Measurements from ENCODE around the gene PAGE4. TPM values are rescaled to one million over a fixed set of nuclear protein-coding genes. Genes with fewer than 3 reads are reported as not detected.

PAGE4 gene
- total RNA-seq, 1 donor from 2014 or later, result not detected

DNA sequence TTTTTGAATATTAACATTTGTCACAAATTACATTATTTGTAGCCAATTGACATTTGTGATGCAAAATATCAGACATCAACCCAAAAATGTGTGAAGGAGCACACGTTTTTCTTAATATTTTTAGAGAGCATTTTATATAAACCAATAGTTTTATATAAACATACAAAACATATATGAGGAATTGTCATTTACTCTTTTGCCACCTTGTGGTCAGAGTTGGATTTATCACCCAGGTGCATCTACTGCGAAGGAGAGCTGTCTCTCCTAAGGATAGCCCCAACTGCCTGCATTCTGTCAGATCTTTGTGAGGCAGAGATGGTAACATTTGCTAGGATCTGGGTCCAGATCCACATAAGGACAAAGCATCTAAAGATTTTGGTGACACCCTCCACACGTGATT is 47.6 kb downstream of the PAGE4 start:
- peak; percentile 14 for DNase-seq (ENCODE audit: low read depth)

DNA sequence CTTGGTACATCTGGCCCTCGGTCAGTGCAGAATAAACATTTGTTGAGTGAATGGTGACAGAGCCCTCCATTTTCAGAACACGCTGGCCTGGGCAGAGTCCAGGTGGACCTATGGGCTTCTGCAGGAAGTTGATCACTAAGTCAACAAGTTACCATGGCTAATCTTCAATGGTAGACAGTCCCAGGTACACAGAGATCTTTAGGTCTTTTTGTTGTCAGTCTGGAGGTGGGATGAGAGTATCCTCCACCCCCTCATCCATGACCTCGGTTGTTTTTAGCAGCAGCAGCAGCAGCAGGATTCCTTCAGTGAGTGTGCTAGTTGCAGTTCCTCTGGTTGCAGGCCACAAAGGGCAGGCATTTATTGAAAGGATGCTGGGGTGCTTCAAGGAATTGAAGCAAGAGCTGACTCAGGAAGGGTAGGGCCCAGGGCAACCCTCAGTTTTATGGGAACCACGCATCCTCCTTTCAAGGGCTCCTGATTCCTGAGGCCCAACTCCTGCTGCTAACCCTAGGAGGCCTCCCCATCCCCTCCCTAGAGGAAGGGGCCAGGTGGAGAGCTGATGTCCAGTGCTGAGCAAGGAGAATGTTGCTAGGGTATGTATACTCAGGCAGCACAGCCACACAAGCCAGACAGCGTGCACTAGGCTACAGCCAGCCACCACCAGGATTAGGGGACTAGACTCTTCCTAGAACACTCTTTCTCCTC is 48.4 kb downstream of the PAGE4 start:
- no peak for DNase-seq (ENCODE audit: low read depth)

DNA sequence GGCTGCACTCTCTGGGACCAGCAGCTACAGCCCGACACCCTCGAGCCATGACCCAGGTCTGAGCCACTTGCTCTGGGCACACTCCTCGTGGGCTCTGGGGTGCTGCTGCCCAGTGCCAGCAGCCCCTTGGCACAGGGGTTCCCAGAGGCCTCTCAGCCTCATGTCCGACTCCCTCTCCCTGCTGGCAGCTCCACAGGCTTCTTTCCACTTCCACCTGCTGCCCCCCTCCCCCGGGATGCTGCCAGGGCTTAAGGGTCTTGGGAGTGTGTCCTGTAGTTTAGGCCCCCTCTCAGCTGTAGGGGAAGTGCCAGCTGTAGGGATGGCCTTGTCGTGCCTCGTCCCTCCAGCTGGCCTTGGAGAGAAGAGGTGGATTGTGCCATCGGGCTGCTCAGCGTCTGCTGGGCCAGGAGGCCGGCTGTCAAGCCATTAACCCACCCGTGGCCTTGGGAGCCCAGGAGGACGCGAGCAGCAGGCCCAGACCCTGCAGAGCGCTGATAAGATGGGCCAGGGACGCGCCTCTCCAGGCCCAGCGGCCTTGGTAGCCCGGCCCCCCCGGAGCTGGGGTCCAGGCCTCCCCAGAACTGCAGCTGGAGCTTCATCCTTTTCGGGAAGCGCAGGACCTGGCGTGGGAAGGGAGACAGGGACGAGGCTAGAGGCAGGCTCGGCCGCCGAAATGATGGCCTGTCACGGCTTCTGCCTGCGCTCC is 49.2 kb downstream of the PAGE4 start:
- no peak for DNase-seq (ENCODE audit: low read depth)

DNA sequence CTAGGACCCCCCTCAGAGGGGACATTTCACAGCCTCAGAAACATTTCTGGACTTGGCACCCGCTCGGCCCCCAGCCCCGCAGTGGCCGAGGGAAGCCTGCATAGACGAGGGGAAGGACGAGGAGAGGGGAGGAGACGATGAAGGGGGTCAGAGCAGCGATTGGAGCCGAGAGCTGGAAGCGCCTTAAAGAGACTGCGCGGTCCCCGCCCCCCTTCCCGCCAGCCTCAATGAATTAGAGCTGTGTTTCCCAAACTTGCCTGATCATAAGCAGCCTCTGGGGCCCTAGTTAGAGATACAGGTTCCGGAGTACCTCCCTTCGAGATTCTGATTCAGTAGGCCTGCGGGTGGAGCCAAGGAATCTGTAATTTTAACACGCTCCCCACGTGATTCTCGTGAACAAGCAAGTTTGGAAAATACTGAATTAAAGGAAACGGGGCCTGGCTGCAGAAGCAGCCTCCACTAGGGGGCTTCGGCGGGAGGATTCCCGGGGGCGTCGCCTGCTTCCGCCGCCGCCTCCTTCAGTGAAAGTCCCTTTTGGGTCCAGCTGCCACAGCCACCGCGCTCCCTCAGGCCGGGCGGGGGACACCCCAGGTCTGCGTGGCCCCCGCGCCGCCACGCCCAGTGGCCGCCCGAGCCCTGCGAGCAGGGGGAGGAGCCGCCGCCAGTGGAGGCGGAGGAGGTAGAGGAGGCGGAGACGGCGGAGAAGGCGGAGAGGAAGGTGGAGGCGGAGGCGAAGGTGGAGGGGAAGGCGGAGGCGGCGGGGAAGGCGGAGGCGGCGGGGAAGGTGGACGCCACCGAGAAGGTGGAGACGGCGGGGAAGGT is 49.9 kb downstream of the PAGE4 start, which contains the start of gene USP27X:
USP27X (plus strand) TSS at position 651 of the 822 bp plus-strand sequence. CDS start 824 bp downstream, outside the sequence.
- peak; percentile 76 for DNase-seq (ENCODE audit: low read depth)

DNA sequence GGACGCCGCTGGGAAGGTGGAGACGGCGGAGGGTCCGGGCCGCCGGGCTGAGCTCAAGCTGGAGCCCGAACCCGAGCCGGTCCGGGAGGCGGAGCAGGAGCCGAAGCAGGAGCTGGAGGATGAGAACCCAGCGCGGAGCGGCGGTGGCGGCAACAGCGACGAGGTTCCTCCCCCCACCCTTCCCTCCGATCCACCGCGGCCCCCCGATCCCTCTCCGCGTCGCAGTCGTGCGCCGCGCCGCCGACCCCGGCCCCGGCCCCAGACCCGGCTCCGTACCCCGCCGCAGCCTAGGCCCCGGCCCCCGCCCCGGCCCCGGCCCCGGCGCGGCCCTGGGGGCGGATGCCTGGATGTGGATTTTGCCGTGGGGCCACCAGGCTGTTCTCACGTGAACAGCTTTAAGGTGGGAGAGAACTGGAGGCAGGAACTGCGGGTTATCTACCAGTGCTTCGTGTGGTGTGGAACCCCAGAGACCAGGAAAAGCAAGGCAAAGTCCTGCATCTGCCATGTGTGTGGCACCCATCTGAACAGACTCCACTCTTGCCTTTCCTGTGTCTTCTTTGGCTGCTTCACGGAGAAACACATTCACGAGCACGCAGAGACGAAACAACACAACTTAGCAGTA is 50.7 kb downstream of the PAGE4 start:
- no peak for DNase-seq (ENCODE audit: low read depth)

DNA sequence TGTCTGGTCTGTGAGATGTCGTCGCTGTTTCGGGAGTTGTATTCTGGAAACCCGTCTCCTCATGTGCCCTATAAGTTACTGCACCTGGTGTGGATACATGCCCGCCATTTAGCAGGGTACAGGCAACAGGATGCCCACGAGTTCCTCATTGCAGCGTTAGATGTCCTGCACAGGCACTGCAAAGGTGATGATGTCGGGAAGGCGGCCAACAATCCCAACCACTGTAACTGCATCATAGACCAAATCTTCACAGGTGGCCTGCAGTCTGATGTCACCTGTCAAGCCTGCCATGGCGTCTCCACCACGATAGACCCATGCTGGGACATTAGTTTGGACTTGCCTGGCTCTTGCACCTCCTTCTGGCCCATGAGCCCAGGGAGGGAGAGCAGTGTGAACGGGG is 51.6 kb downstream of the PAGE4 start:
- no peak for DNase-seq (ENCODE audit: low read depth)

Other genes with a start within 250 kb of the PAGE4 start
- not detected in 2 replicates for gene GAGE12H, start 249.4 kb upstream of the PAGE4 start, total RNA-seq
- not detected in 2 replicates for gene GAGE2A, start 239.8 kb upstream of the PAGE4 start, total RNA-seq
- gene GAGE1, start 230.3 kb upstream of the PAGE4 start, total RNA-seq, result not detected in 2 replicates
- not detected in 2 replicates for gene PAGE1, start 133.3 kb upstream of the PAGE4 start, total RNA-seq
- 1.9 and 4.6 TPM in 2 replicates for gene USP27X, start 50.2 kb downstream of the PAGE4 start, total RNA-seq
- gene CLCN5, start 93.3 kb downstream of the PAGE4 start, total RNA-seq, result 6.3 and 13.7 TPM in 2 replicates

Measured in renal cortical epithelial cell (primary cell).